HepG2 (cell line): ENCODE data around the gene MTTP. TPM values are rescaled to one million over a fixed set of nuclear protein-coding genes. Genes with fewer than 3 reads are reported as not detected.
A peak's percentile ranks its signal among the peaks of the same experiment; 100 is the strongest.

Experiments
- ATF1 ChIP-seq: IDR thresholded peaks from 2 replicates; pipeline ENCODE4 v1.6.1; 2016; ENCODE audit warnings: mild to moderate bottlenecking, control low read depth
- BRF2 ChIP-seq: sonication (generic); formaldehyde crosslinking; IDR thresholded peaks from 2 replicates; pipeline ENCODE4 v1.8.1; 2022; ENCODE audit warnings: mild to moderate bottlenecking, missing genetic modification reagents
- CBX1 ChIP-seq: IDR thresholded peaks from one replicate; pipeline ENCODE4 v1.6.1; 2016; ENCODE audit warnings: antibody characterized with exemption, low read depth
- ELF1 ChIP-seq: sonication (generic); formaldehyde crosslinking; IDR thresholded peaks from 2 replicates; pipeline ENCODE4 v1.4.0; 2020; ENCODE audit warnings: missing genetic modification reagents
- ELF3 ChIP-seq: IDR thresholded peaks from 2 replicates; pipeline ENCODE4 v1.6.1; 2016; ENCODE audit warnings: missing genetic modification reagents, missing compliant biosample characterization
- FOXA3 ChIP-seq: IDR thresholded peaks from 2 replicates; pipeline ENCODE4 v1.6.1; 2016; ENCODE audit warnings: missing genetic modification reagents, missing compliant biosample characterization
- IRF1 ChIP-seq: sonication (generic); formaldehyde crosslinking; IDR thresholded peaks from 2 replicates; pipeline ENCODE4 v1.4.0; 2020; ENCODE audit warnings: low read depth, mild to moderate bottlenecking, missing genetic modification reagents
- MNT ChIP-seq: fragments of 450-650 bp; IDR thresholded peaks from 2 replicates; pipeline ENCODE4 v1.6.1; 2016
- PAWR ChIP-seq: sonication (generic); formaldehyde crosslinking; IDR thresholded peaks from 2 replicates; pipeline ENCODE4 v1.4.0; 2020; ENCODE audit warnings: missing genetic modification reagents, mild to moderate bottlenecking, borderline replicate concordance
- POLR2A ChIP-seq, 2 experiments: IDR thresholded peaks; 2 replicates each; pipeline ENCODE4 v1.6.1; 2011; ENCODE audit warnings: low read depth in 2 of 2, low read length in 2 of 2, mild to moderate bottlenecking in 1 of 2, moderate library complexity in 1 of 2; ENCODE audit not compliant: insufficient read depth in 1 of 2
- RBM39 ChIP-seq: fragments of 200-400 bp; formaldehyde crosslinking; IDR thresholded peaks from one replicate; pipeline ENCODE4 v1.6.1; 2018; ENCODE audit warnings: antibody characterized with exemption, mild to moderate bottlenecking, low read depth, low read length; ENCODE audit not compliant: poor library complexity, severe bottlenecking
- SP2 ChIP-seq: sonication (generic); formaldehyde crosslinking; IDR thresholded peaks from 2 replicates; pipeline ENCODE4 v1.5.1; 2020; ENCODE audit warnings: mild to moderate bottlenecking, missing genetic modification reagents
- TEF ChIP-seq: sonication (generic); formaldehyde crosslinking; IDR thresholded peaks from 2 replicates; pipeline ENCODE4 v1.5.0; 2020; ENCODE audit warnings: missing genetic modification reagents
- ZBTB4 ChIP-seq: sonication (generic); formaldehyde crosslinking; IDR thresholded peaks from 2 replicates; pipeline ENCODE4 v1.4.0; 2020; ENCODE audit warnings: missing genetic modification reagents, mild to moderate bottlenecking, borderline replicate concordance
- ZKSCAN8 ChIP-seq: IDR thresholded peaks from 2 replicates; pipeline ENCODE4 v1.6.1; 2016; ENCODE audit warnings: borderline replicate concordance, missing genetic modification reagents, missing compliant biosample characterization
- ZMAT3 ChIP-seq: sonication (generic); formaldehyde crosslinking; conservative IDR thresholded peaks from 2 replicates; pipeline ENCODE4 v1.7.0; 2021; ENCODE audit warnings: missing genetic modification reagents
- ZNF101 ChIP-seq: sonication (generic); formaldehyde crosslinking; IDR thresholded peaks from 2 replicates; pipeline ENCODE4 v1.4.0; 2020; ENCODE audit warnings: mild to moderate bottlenecking, low read depth, missing genetic modification reagents, borderline replicate concordance
- ZNF136 ChIP-seq: sonication (generic); formaldehyde crosslinking; IDR thresholded peaks from 2 replicates; pipeline ENCODE4 v1.8.1; 2022; ENCODE audit warnings: low read depth, mild to moderate bottlenecking, moderate library complexity, missing genetic modification reagents
- ZNF383 ChIP-seq: sonication (generic); formaldehyde crosslinking; IDR thresholded peaks from 2 replicates; pipeline ENCODE4 v1.4.0; 2020; ENCODE audit warnings: missing genetic modification reagents, mild to moderate bottlenecking, borderline replicate concordance
- ZNF543 ChIP-seq: sonication (generic); formaldehyde crosslinking; IDR thresholded peaks from 2 replicates; pipeline ENCODE4 v1.4.0; 2020; ENCODE audit warnings: mild to moderate bottlenecking, missing genetic modification reagents
- ZNF781 ChIP-seq: sonication (generic); formaldehyde crosslinking; IDR thresholded peaks from 2 replicates; pipeline ENCODE4 v1.5.1; 2020; ENCODE audit warnings: borderline replicate concordance, mild to moderate bottlenecking, missing genetic modification reagents; ENCODE audit errors: not compliant biosample characterization
- ZSCAN20 ChIP-seq: sonication (generic); formaldehyde crosslinking; IDR thresholded peaks from 2 replicates; pipeline ENCODE4 v1.4.0; 2020; ENCODE audit warnings: missing genetic modification reagents, mild to moderate bottlenecking, borderline replicate concordance
- polyA plus RNA-seq, 8 experiments: library from polyadenylated mRNA; depleted of rRNA in 3 of 8; stranded (reverse) in 7 of 8; unstranded in 1 of 8; fragments of >200 nt; fragmentation: Illumina TruSeq in 4 of 8; extraction: Trizol in 4 of 8; gene quantifications; 2 replicates each; pipeline versions ENCODE4 v1.2.1 to v1.2.3, GENCODE V29; 2011 to 2016; ENCODE audit warnings: low read depth in 4 of 8, missing spikeins in 1 of 8, mixed read lengths in 1 of 8; ENCODE audit not compliant: insufficient read depth in 1 of 8
- total RNA-seq, 5 experiments: library from RNA; depleted of rRNA; stranded (reverse); fragments of >200 nt; fragmentation: Illumina TruSeq; extraction: Trizol; gene quantifications; 2 replicates each; pipeline ENCODE4 v1.2.3, GENCODE V29; 2016; ENCODE audit warnings: low read depth in 1 of 5

Gene MTTP
- total and polyA plus RNA-seq, 2 of the 13 experiments (the other 11 are each of a cell fraction or from before 2014, with no cell fraction given): 84.7 to 102 TPM

- no peak for TF ChIP-seq ZKSCAN8 (CRISPR knock-in tag)
- TF ChIP-seq ELF3 (CRISPR knock-in tag): peak; percentile 49
- TF ChIP-seq ZBTB4 (CRISPR knock-in tag): no peak
- TF ChIP-seq RBM39: peak; percentile 24
- 0 out of 2 replicates have a peak, but pooled peaks have one; percentile 68 for TF ChIP-seq BRF2 (CRISPR knock-in tag)
- peak; percentile 49; the same call in 1 of the 2 replicates for TF ChIP-seq PAWR
- peak; percentile 34; the same call in 1 of the 2 replicates for TF ChIP-seq IRF1 (CRISPR knock-in tag)
- TF ChIP-seq MNT: peak; percentile 38; the same call in 1 of the 2 replicates
- TF ChIP-seq SP2 (CRISPR knock-in tag): peak; percentile 79
- no peak for TF ChIP-seq ZNF101
- peak; percentile 90 for TF ChIP-seq ELF1 (CRISPR knock-in tag)
- TF ChIP-seq ZNF383 (CRISPR knock-in tag): peak; percentile 91; the same call in 1 of the 2 replicates
- TF ChIP-seq CBX1: peak; percentile 38
- TF ChIP-seq ZNF136 (CRISPR knock-in tag): no peak
- no peak for TF ChIP-seq ZSCAN20 (CRISPR knock-in tag)
- TF ChIP-seq TEF (CRISPR knock-in tag): no peak
- no peak for TF ChIP-seq ZMAT3 (CRISPR knock-in tag)
- TF ChIP-seq POLR2A (IDR thresholded peaks at IDR 0.05; ENCODE audit: insufficient read depth in 1 of 2, low read depth in 2 of 2, low read length in 2 of 2): peak; percentile 77 to 87
- TF ChIP-seq ZNF543 (CRISPR knock-in tag): peak; percentile 50; the same call in 1 of the 2 replicates
- TF ChIP-seq ATF1 (CRISPR knock-in tag): peak; percentile 99
- peak; percentile 50 for TF ChIP-seq ZNF781 (CRISPR knock-in tag)
- TF ChIP-seq FOXA3 (CRISPR knock-in tag): 0 out of 2 replicates have a peak, but pooled peaks have one; percentile 10
Observed at GRCh38 chr4:99563310-99564186, 11.1 kb upstream of the MTTP start, which contains the start of gene TRMT10A (continued).
